ENCODE data around the gene UNC5B.

DNA sequence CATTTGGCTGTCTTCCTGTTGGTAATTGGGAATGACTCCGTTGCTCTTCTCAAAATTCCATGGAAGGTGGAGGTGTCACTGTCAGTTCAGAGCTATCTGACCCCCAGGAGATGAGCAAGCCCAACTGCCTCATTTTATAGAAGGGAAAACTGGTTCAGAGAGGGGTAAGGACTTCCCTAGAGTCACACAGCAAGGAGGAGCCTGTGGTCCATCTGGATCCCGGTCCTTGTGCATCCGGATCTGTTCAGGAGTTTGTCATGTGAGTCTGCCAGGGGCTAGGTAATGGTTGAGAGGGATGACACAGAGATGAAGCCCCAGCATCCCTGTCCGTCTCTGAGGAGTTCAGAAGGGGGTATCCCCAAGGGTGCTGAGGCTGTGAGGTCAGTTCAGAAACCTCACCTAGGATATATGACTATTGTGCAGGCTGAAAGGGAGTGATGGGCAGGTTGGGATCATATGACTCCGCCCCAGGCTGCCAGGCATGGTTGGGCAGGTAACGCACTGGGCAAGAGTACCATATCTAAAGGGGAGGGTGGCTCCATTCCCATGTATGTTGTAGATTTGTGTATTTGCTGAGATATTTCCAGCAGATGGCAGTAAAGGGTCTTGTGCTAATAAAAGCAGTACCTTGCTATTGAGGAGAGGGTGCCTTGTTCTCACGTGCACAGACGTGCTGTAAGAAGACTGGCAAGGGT lies 90.7 kb downstream of the UNC5B start:
- TF ChIP-seq POLR2AphosphoS5 (IDR thresholded peaks at IDR 0.05; ENCODE audit: low read depth, low read length): no peak
- no peak for TF ChIP-seq POLR2A (IDR thresholded peaks at IDR 0.05; ENCODE audit: low read depth, low read length)
- TF ChIP-seq SPI1 (IDR thresholded peaks at IDR 0.05; ENCODE audit: low read depth, low read length): no peak
- no peak for TF ChIP-seq PAX5 (IDR thresholded peaks at IDR 0.05; ENCODE audit: insufficient read depth, low read length, severe bottlenecking)
- no peak for TF ChIP-seq TAF1 (IDR thresholded peaks at IDR 0.05; ENCODE audit: low read depth, low read length)
- no peak for TF ChIP-seq POU2F2 (IDR thresholded peaks at IDR 0.05; ENCODE audit: low read depth, low read length)
